ENCODE data around the gene ZNF780B. TPM values are rescaled to one million over a fixed set of nuclear protein-coding genes. Genes with fewer than 3 reads are reported as not detected.

ZNF780B gene
- total RNA-seq (ENCODE audit: low replicate concordance), result 20.3 and 30.5 TPM in 2 replicates

DNA sequence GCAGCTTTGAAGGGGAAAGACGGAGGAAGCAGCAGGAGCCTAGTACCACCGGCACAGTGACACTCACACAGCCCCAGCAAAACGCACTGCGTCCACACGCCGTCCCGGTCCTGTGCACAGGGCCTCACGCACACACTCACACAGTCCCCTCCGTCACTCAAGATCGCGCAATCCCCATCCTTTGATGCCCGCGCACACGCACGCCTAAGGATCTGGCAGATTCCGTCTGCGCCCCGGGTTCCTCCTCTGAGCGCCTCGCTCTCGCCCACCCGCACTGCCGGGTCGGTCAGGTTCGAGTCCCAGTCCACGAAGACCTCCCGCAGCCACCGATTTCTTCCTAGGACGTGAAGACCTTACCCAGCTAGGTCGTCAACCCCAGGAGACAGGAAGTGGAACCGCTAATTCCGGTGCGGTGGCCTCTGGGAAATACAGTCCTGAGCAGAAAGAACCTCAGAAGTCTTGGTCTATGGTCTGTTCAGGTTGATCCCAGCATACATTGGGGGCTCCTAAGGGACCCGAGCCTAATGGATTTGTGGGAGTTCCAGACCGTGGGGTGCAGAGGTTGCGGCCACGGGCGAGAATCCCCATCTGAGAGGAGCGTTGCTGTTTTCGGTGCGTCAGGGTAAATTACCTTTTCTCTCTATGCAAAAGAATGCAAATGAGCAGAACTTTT is at the start of gene ZNF780B:
Gene ZNF780B, minus strand, starts transcription at position 400 of the 673 bp plus-strand sequence. CDS start 5,899 bp downstream, outside the sequence.
- Histone ChIP-seq H3K36me3 (no peaks in the 10 kb centered on the region), H4K20me1 (ENCODE audit: low read depth) (no peaks in the 10 kb centered on the region), H3K9me3 (ENCODE audit: low read depth) (peaks cover 10% of the 10 kb centered on the region), H3K27me3 (no peaks in the 10 kb centered on the region), H3K4me2 (peak within 1 kb of the TSS; percentile 86), H3K27ac (no peak within 1 kb of the TSS), H2AFZ (replicated peaks) (peak within 1 kb of the TSS; percentile 100), H3F3A (ENCODE audit: low read depth) (no peaks in the 10 kb centered on the region), H3K79me2 (ENCODE audit: low read depth) (peaks cover 47% of the 10 kb centered on the region), H3K9ac (peak within 1 kb of the TSS; percentile 58), H3K4me3 (peak within 1 kb of the TSS; percentile 92), H3K4me1 (peaks cover 5% of the 10 kb centered on the region)
- H3K36me3 Mint-ChIP-seq, result peaks cover 35% of the 10 kb centered on the region
- H3K4me1 Mint-ChIP-seq, result peaks cover 19% of the 10 kb centered on the region
- TF ChIP-seq EZH2phosphoT487 (IDR thresholded peaks at IDR 0.05) (no peak), EZH2 (IDR thresholded peaks at IDR 0.05) (no peak), CTCF (IDR thresholded peaks at IDR 0.05) (no peak)
- H3K9me3 Mint-ChIP-seq, result peaks cover 55% of the 10 kb centered on the region
- H3K4me3 Mint-ChIP-seq, result peak within 1 kb of the TSS; percentile 100
- H3K27ac Mint-ChIP-seq, result peak within 1 kb of the TSS; percentile 97
- DNase-seq (ENCODE audit: low spot score), result peak; percentile 63
- peaks cover 4% of the 10 kb centered on the region for H3K27me3 Mint-ChIP-seq (ENCODE audit: insufficient read depth, low read depth)

DNA sequence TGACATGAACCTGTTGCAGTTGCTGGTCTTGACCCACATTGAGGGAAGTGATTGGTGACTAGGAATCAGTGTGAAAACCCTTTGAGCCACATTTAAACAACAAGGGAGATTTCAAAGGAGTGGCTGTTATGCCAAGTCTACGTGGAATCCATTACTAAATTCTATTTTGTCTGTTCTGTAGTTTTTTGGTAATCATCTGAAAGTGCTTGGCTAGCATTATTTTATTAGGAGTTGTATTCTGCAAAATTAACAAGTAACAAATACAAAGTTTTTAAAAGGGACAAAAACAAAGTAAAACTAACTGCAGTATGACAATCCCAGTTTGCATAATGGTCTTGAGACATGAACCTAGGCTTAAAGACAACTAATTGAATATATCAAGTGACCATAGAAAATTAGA is 48.7 kb upstream of the ZNF780B start:
- Mint-ChIP-seq H3K9me3 (peaks cover 10% of the 10 kb centered on the region), H3K4me3 (no peak overlapping the region), H3K4me1 (no peaks in the 10 kb centered on the region), H3K36me3 (no peaks in the 10 kb centered on the region), H3K27me3 (ENCODE audit: insufficient read depth, low read depth) (peaks cover 2% of the 10 kb centered on the region), H3K27ac (no peak overlapping the region)
- DNase-seq (ENCODE audit: low spot score), result no peak
- Histone ChIP-seq H3K9ac (no peak overlapping the region), H3K27ac (no peak overlapping the region), H3K4me3 (no peak overlapping the region), H3K27me3 (peaks cover 4% of the 10 kb centered on the region), H2AFZ (replicated peaks) (no peak overlapping the region), H3K36me3 (no peaks in the 10 kb centered on the region), H3K79me2 (ENCODE audit: low read depth) (no peaks in the 10 kb centered on the region), H4K20me1 (ENCODE audit: low read depth) (no peaks in the 10 kb centered on the region), H3K4me2 (no peak overlapping the region), H3K9me3 (ENCODE audit: low read depth) (no peaks in the 10 kb centered on the region), H3K4me1 (no peaks in the 10 kb centered on the region), H3F3A (ENCODE audit: low read depth) (no peaks in the 10 kb centered on the region)
- TF ChIP-seq EZH2 (IDR thresholded peaks at IDR 0.05) (no peak), EZH2phosphoT487 (IDR thresholded peaks at IDR 0.05) (no peak), CTCF (IDR thresholded peaks at IDR 0.05) (no peak)

GRCh38 chr19:40103600-40103999 is 47.6 kb upstream of the ZNF780B start:
- H3K4me1 ChIP-seq, result no peaks in the 10 kb centered on the region
- peaks cover 4% of the 10 kb centered on the region for H3K27me3 ChIP-seq
- H3K4me3 ChIP-seq, result no peak overlapping the region
- Mint-ChIP-seq H3K27ac (no peak overlapping the region), H3K4me3 (no peak overlapping the region), H3K4me1 (no peaks in the 10 kb centered on the region), H3K36me3 (no peaks in the 10 kb centered on the region), H3K27me3 (ENCODE audit: insufficient read depth, low read depth) (peaks cover 2% of the 10 kb centered on the region), H3K9me3 (peaks cover 9% of the 10 kb centered on the region)
- no peaks in the 10 kb centered on the region for H4K20me1 ChIP-seq (ENCODE audit: low read depth)
- no peaks in the 10 kb centered on the region for H3K79me2 ChIP-seq (ENCODE audit: low read depth)
- no peak for TF ChIP-seq CTCF (IDR thresholded peaks at IDR 0.05)
- no peak for TF ChIP-seq EZH2phosphoT487 (IDR thresholded peaks at IDR 0.05)
- no peak for TF ChIP-seq EZH2 (IDR thresholded peaks at IDR 0.05)
- DNase-seq (ENCODE audit: low spot score), result no peak
- H3K9me3 ChIP-seq (ENCODE audit: low read depth), result no peaks in the 10 kb centered on the region
- H3K9ac ChIP-seq, result no peak overlapping the region
- H3F3A ChIP-seq (ENCODE audit: low read depth), result no peaks in the 10 kb centered on the region
- H3K4me2 ChIP-seq, result no peak overlapping the region
- no peak overlapping the region for H3K27ac ChIP-seq
- H2AFZ ChIP-seq (replicated peaks), result no peak overlapping the region
- no peaks in the 10 kb centered on the region for H3K36me3 ChIP-seq

Data from neural progenitor cell (in vitro differentiated cells).